Activated T-cell treated with anti-CD3 and anti-CD28 coated beads, Interleukin-2, amount 50 U/mL, for 4 hours (primary cell): Measurements from ENCODE around the gene KIFC1. TPM values are rescaled to one million over a fixed set of nuclear protein-coding genes. Genes with fewer than 3 reads are reported as not detected.

Experiments used
- ATAC-seq, 2 donors: fragments of 200-7000 bp; cut with Tn5 transposase; one replicate each; pipeline ENCODE4 v1.10.0; 2021
- DNase-seq: peaks from one replicate; pipeline ENCODE4 v3.0.0-alpha.2; 2020
- H3K27me3 Mint-ChIP-seq: one replicate; pipeline ENCODE4 v1.8.0; 2021; ENCODE audit warnings: low read depth, mixed read lengths
- H3K36me3 Mint-ChIP-seq: one replicate; pipeline ENCODE4 v1.8.0; 2022; ENCODE audit warnings: mixed read lengths; ENCODE audit not compliant: insufficient read depth
- H3K4me1 Mint-ChIP-seq: one replicate; pipeline ENCODE4 v1.8.0; 2021; ENCODE audit warnings: low read depth, mixed read lengths
- H3K4me3 Mint-ChIP-seq: one replicate; pipeline ENCODE4 v1.8.0; 2021; ENCODE audit warnings: mild to moderate bottlenecking, moderate library complexity, mixed read lengths
- H3K9me3 Mint-ChIP-seq: one replicate; pipeline ENCODE4 v1.8.0; 2021; ENCODE audit warnings: mixed read lengths
- total RNA-seq, 3 donors: library from RNA; stranded (reverse); gene quantifications; one replicate each; pipeline ENCODE4 v1.2.1, GENCODE V29; 2021

Gene KIFC1
- total RNA-seq, 3 donors from 2014 or later: 7.3 to 8.3 (median 7.4) TPM

DNA sequence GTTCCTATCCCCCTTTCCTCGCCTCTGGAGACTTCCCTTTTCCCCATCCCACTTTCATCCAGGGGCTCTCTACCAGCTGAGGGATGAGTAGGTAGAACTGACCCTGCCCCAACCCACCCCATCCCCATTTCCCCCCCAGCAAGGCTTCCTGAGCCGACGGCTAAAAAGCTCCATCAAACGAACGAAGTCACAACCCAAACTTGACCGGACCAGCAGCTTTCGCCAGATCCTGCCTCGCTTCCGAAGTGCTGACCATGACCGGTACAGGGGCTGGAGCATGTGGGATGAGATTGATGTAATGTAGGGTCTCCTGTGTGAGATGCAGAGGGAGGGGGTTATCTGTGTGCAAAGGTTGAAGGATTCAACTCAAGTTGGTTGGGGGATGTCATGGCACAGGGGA is 40.9 kb downstream of the KIFC1 start:
- H3K9me3 Mint-ChIP-seq: no peaks in the 10 kb centered on the region
- peaks cover 51% of the 10 kb centered on the region for H3K4me1 Mint-ChIP-seq
- peak overlapping the region; percentile 48 for H3K4me3 Mint-ChIP-seq

DNA sequence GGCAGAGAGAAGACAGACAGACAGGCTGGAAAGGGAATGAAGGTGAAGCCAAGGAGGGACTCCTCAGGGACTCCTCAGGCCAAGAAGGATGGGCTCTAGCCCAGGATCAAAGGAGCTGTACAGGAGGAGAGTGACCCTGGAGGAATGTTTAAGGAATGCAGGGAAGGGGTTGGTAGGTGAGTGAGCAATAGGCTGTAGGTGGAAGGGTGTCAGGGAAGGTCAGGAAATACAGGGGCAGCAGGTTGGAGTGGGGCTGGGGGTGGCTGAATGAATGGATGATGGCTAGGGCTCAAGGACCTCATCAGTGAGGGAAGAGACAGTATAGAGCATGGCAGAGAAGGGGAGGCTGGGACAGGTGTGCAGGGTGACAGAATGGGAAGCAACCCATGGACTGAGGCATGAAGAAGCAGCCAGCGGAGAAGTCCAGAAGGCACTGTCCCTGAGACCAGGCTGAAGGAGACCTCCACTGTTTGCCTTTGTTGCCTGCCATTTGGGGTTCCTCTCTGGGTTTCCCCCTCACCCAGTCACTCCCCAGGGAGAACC is 41.4 kb downstream of the KIFC1 start:
- DNase-seq: no peak
- Mint-ChIP-seq H3K27me3 (no peaks in the 10 kb centered on the region), H3K4me3 (peak overlapping the region; percentile 41), H3K9me3 (no peaks in the 10 kb centered on the region), H3K4me1 (peaks cover 49% of the 10 kb centered on the region), H3K36me3 (peaks cover 4% of the 10 kb centered on the region)
- no peak for ATAC-seq

More for the DNA sequence above, 40.9 kb downstream of the KIFC1 start:
- Mint-ChIP-seq H3K27me3 (no peaks in the 10 kb centered on the region), H3K36me3 (peaks cover 4% of the 10 kb centered on the region)
- ATAC-seq: no peak
- DNase-seq: no peak

DNA sequence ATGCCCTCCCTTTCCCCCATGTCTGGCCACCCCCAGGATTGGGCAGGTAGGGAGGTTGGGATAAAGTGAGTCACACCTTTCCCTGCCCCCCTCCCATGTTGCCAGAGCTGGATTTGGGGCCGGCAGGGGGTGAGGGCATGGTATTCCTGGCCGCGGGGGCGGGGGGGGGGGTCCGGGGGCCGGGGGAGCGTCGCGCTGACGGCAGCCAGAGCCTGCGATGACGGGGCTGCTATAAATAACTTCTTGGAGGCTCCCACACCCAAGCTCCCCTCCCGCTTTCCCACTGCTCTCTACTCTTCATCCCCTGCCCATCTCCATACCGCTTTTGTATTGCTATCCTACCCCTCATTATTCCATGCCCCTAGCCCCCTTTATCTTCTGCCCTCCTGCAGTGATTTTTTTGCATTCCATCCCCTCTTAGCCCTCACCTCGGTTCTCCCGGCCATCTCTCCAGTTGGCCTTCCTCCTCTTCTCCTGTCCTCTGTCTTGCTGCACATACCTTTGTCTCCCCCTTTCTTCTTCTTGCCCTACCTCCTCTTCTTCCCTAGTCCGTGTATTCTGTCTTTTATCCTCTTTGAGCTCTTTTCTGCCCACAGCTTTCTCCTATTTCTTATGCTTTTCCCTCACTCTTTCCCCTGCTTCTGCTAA is 42.0 kb downstream of the KIFC1 start:
- H3K4me3 Mint-ChIP-seq: no peak overlapping the region
- no peaks in the 10 kb centered on the region for H3K9me3 Mint-ChIP-seq
- DNase-seq (no peak), ATAC-seq (no peak)
- peaks cover 44% of the 10 kb centered on the region for H3K4me1 Mint-ChIP-seq
- no peaks in the 10 kb centered on the region for H3K27me3 Mint-ChIP-seq
- peaks cover 4% of the 10 kb centered on the region for H3K36me3 Mint-ChIP-seq

DNA sequence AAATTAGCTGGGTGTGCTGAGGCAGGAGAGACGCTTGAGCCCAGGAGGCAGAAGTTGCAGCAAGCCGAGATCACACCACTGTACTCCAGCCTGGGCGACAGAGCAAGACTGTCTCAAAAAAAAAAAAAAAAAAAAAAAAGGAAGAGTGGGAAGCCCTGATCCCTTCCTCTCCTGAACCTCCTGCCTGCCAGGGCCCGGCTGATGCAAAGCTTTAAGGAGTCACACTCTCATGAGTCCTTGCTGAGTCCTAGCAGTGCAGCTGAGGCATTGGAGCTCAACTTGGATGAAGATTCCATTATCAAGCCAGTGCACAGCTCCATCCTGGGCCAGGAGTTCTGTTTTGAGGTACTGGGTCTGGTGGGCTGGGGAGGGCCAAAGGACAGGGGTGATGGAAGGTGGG is 43.3 kb downstream of the KIFC1 start:
- H3K36me3 Mint-ChIP-seq: peaks cover 6% of the 10 kb centered on the region

DNA sequence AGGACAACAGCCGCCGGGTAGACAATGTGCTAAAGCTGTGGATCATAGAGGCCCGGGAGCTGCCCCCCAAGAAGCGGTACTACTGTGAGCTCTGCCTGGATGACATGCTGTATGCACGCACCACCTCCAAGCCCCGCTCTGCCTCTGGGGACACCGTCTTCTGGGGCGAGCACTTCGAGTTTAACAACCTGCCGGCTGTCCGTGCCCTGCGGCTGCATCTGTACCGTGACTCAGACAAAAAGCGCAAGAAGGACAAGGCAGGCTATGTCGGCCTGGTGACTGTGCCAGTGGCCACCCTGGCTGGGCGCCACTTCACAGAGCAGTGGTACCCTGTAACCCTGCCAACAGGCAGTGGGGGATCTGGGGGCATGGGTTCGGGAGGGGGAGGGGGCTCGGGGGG is 46.0 kb downstream of the KIFC1 start:
- Mint-ChIP-seq H3K4me3 (no peak overlapping the region), H3K36me3 (peaks cover 16% of the 10 kb centered on the region), H3K27me3 (no peaks in the 10 kb centered on the region), H3K9me3 (no peaks in the 10 kb centered on the region), H3K4me1 (peaks cover 11% of the 10 kb centered on the region)
- DNase-seq (no peak), ATAC-seq (no peak)

More for the DNA sequence above, 43.3 kb downstream of the KIFC1 start:
- Mint-ChIP-seq H3K9me3 (no peaks in the 10 kb centered on the region), H3K4me1 (peaks cover 33% of the 10 kb centered on the region), H3K4me3 (no peak overlapping the region), H3K27me3 (no peaks in the 10 kb centered on the region)
- DNase-seq (no peak), ATAC-seq (no peak)

DNA sequence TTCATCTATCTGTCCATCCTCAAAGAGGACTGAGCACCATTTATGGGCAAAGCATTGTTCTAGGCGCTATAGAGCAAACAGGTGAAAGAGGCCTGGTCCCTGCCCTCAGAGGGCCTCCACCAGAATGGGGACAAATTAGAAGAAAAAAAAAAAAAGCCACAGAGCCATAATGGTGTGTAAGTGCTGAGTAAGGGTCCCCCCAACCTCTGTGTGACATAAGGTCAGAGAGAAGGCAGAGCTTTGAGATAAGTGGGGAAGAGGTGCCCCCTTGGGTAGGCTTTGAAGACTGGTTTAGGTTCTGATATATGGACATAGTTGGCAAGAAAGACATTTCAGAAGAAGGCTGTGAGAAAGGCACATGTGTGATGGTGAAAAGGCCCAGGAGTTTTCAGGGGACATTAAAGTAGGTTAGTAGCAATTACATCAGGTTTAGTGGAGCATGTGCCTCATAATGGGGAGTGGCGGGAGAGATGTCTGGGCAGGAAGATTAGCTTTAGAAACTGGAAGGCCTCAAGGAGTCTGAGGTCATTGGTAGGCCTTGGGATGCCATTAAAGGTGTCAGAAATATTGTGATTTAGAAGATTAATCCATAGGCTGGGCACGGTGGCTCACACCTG is 47.5 kb downstream of the KIFC1 start:
- H3K27me3 Mint-ChIP-seq: no peaks in the 10 kb centered on the region
- H3K4me1 Mint-ChIP-seq: peaks cover 2% of the 10 kb centered on the region
- no peak for DNase-seq
- no peaks in the 10 kb centered on the region for H3K9me3 Mint-ChIP-seq
- H3K36me3 Mint-ChIP-seq: peaks cover 16% of the 10 kb centered on the region
- ATAC-seq: no peak
- H3K4me3 Mint-ChIP-seq: no peak overlapping the region

DNA sequence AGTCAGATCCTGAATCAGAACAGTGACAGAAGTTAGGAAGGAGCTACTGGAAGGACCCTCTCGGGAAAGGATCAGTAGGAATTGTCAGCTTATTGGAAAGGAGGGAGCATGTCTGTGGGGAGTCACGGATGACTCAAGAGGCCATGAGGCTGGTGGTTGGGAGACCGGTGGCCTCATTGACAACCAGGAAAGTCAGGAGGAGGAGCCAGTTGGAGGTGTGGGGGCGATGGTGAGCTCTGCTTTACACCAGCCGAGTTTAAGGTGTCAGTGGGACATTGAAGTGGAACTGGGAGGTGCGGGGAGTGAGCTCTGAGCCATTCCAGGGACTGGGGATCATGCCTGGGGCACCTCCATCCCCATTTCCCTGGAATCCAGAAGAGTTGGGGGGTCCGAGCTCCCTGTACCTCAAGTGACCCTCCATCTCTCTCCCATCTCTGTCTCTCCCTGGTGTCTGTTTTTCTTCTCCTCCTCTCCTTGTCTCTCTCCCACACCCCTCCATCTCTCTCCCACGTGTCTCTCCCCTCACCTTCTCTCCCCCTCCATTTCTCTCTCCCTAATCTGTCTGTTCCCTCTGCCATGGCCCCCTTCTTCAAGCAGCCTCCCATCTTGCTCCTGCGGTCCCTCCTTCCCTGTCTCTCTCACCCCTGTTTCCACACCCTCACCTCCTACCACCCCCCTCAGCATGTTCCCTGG is 48.5 kb downstream of the KIFC1 start:
- DNase-seq (no peak), ATAC-seq (no peak)
- Mint-ChIP-seq H3K9me3 (no peaks in the 10 kb centered on the region), H3K27me3 (no peaks in the 10 kb centered on the region), H3K4me3 (no peak overlapping the region), H3K4me1 (peaks cover 2% of the 10 kb centered on the region), H3K36me3 (peaks cover 16% of the 10 kb centered on the region)

DNA sequence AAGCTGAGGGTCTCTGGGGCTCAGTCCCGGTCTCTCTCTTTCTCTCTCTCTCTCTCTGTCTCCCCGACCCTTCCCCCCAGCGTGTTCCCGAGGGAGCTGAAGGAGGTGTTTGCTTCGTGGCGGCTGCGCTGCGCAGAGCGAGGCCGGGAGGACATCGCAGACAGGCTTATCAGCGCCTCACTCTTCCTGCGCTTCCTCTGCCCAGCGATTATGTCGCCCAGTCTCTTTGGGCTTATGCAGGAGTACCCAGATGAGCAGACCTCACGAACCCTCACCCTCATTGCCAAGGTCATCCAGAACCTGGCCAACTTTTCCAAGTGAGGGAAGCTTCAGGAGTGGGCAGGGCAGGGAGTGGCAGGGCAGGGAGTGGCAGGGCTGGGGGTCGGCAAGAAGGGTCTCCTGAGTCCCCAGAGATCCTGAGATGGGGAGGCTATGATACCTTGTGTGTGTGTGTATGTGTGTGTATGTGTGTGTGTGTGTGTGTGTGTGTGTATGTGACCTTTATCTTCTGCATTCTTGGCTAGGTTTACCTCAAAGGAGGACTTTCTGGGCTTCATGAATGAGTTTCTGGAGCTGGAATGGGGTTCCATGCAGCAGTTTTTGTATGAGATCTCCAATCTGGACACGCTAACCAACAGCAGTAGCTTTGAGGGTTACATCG is 49.2 kb downstream of the KIFC1 start:
- Mint-ChIP-seq H3K4me1 (peaks cover 2% of the 10 kb centered on the region), H3K27me3 (no peaks in the 10 kb centered on the region), H3K4me3 (no peak overlapping the region), H3K36me3 (peaks cover 16% of the 10 kb centered on the region), H3K9me3 (no peaks in the 10 kb centered on the region)
- ATAC-seq (no peak), DNase-seq (no peak)

DNA sequence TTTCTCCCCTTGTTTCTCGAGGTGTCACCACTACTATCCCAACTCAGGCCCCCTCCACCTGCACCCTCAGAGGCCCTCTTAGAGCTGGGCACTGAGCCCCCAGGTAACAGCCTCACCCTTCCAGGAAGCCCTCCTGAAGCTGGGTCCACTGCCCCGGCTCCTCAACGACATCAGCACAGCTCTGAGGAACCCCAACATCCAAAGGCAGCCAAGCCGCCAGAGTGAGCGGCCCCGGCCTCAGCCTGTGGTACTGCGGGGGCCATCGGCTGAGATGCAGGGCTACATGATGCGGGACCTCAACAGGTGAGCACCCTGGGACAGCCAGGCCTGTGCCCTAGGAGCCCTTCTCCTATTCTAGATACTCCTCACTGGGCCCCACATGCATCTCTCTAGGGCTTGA is 49.8 kb downstream of the KIFC1 start:
- no peak overlapping the region for H3K4me3 Mint-ChIP-seq
- H3K9me3 Mint-ChIP-seq: no peaks in the 10 kb centered on the region
- H3K27me3 Mint-ChIP-seq: no peaks in the 10 kb centered on the region
- DNase-seq (no peak), ATAC-seq (no peak)
- H3K4me1 Mint-ChIP-seq: peaks cover 2% of the 10 kb centered on the region
- H3K36me3 Mint-ChIP-seq: peaks cover 19% of the 10 kb centered on the region

DNA sequence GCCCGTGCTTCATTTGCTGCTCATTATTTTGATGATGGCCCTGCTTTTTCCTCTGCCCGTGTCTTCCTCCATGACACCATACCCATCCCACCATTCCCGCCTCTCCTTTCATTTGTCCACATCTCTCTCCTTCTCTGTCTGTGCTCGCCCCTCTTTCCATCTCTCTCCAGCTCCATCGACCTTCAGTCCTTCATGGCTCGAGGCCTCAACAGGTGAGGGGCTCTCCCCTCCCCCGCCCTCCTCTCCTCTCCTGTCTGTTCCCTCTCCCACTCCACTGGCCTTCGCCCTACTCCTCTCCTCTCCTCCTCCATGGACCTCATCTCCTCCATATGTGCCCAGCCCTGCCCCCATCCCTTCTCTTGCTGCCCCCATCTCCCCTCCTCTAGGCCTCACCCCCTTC is 50.7 kb downstream of the KIFC1 start:
- DNase-seq (no peak), ATAC-seq (no peak)
- H3K27me3 Mint-ChIP-seq: no peaks in the 10 kb centered on the region
- H3K4me1 Mint-ChIP-seq: peaks cover 2% of the 10 kb centered on the region
- H3K36me3 Mint-ChIP-seq: peaks cover 18% of the 10 kb centered on the region
- H3K9me3 Mint-ChIP-seq: no peaks in the 10 kb centered on the region
- no peak overlapping the region for H3K4me3 Mint-ChIP-seq

DNA sequence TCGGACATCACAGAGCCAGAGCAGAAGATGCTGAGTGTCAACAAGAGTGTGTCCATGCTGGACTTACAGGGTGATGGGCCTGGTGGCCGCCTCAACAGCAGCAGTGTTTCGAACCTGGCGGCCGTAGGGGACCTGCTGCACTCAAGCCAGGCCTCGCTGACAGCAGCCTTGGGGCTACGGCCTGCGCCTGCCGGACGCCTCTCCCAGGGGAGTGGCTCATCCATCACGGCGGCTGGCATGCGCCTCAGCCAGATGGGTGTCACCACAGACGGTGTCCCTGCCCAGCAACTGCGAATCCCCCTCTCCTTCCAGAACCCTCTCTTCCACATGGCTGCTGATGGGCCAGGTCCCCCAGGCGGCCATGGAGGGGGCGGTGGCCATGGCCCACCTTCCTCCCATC is 51.4 kb downstream of the KIFC1 start:
- Mint-ChIP-seq H3K9me3 (no peaks in the 10 kb centered on the region), H3K36me3 (peaks cover 16% of the 10 kb centered on the region), H3K4me1 (peaks cover 2% of the 10 kb centered on the region), H3K27me3 (no peaks in the 10 kb centered on the region), H3K4me3 (no peak overlapping the region)
- ATAC-seq (no peak), DNase-seq (no peak)

DNA sequence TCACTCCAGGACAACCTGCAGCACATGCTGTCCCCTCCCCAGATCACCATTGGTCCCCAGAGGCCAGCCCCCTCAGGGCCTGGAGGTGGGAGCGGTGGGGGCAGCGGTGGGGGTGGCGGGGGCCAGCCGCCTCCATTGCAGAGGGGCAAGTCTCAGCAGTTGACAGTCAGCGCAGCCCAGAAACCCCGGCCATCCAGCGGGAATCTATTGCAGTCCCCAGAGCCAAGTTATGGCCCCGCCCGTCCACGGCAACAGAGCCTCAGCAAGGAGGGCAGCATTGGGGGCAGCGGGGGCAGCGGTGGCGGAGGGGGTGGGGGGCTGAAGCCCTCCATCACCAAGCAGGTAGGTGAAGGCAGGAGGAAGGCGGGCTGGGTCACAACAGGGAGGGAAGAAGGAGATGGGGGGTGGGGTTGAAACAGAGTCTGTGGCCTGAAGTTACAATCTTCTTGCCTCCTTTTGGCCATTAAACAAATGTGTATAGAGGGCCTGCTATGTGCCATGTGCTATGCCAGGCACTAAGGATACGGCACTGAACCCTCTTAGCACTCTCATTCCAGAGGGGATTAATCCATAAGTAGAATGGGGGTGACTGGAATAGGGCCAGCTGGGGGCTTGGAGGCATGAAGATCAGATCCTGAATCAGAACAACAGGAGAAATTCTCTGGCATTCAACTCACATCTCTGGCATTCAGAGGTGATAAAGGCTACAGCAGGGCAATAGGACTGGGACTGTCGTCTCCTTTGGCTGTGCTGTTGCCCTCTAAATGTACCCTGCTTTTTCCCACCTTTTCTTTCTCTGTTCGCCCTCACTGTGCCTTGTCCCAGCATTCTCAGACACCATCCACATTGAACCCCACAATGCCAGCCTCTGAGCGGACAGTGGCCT is 52.2 kb downstream of the KIFC1 start:
- DNase-seq (no peak), ATAC-seq (no peak)

DNA sequence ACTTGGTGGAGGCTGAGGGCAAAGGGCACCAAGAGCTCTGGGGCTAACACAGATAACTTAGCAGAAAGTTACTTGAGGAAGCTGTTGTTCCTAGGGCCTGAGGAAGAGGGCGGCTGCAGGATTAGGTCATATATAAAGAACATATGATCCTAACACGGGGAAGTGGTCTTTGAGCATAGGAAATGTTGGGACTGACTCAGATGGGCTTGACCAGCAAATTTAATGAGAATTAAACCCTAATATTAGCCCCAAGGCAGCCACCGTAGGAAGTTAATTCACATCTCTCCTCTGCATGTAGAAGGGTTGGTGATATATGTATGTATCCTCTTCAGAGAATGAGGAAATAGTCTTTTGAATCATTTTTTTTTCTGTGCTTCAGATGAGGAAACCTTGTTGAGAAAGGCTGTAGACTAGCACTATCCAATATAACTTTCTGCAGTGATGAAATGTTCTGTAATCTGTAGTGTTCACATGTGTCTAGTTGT is 53.5 kb downstream of the KIFC1 start:
- Mint-ChIP-seq H3K27me3 (no peaks in the 10 kb centered on the region), H3K4me1 (no peaks in the 10 kb centered on the region), H3K4me3 (no peak overlapping the region), H3K9me3 (no peaks in the 10 kb centered on the region), H3K36me3 (peaks cover 17% of the 10 kb centered on the region)
- DNase-seq (no peak), ATAC-seq (no peak)

More for the DNA sequence above, 52.2 kb downstream of the KIFC1 start:
- Mint-ChIP-seq H3K4me1 (peaks cover 2% of the 10 kb centered on the region), H3K36me3 (peaks cover 18% of the 10 kb centered on the region), H3K27me3 (no peaks in the 10 kb centered on the region), H3K9me3 (no peaks in the 10 kb centered on the region), H3K4me3 (no peak overlapping the region)
